ENCODE measurements around the gene EVI2B.
"Not testable (repeated sequence)": the region's sequence is repeated elsewhere in the genome, so short reads cannot be mapped to it uniquely, and the experiment has no call there.

The EVI2B gene

DNA sequence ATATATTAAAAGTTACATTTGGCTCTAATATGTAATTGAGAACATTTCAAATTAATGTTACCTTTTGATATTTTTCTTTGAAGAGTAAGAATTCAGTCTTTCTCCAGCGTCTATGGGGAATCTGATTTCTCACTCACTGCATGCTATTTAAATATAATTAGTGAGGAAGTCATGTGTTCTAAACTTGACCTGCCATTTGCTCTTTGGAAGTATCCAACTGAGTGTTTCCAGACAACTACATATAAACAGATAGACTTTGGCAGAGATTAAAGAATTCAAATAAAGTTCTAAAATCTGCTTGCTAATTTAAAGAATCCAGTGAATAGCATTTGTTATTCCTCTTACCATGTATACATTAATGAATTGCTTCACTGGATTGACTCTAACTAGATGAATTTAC lies 40.3 kb downstream of the EVI2B start:
- no peak overlapping the region for H3K4me3 ChIP-seq (ENCODE audit: low read depth, low read length)

DNA sequence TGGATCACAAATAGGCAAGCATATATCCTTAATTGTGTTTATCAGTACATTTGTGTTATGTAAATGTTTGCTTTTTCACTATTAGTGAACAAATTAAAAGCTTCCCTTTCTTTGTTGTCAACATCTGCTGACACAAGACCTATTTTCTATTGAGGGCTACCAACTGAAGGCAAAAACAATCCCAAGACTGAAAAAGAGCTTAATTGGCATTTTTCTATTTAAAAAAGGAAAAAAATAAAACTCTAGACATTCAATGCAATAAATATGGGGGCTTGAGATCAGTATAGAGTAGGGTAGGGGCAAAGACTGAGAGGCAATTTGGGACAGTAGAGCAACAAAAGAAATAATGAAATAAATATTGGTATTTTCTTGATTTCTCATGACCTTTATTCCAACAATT lies 41.1 kb downstream of the EVI2B start:
- H3K4me3 ChIP-seq (ENCODE audit: low read depth, low read length) = no peak overlapping the region

DNA sequence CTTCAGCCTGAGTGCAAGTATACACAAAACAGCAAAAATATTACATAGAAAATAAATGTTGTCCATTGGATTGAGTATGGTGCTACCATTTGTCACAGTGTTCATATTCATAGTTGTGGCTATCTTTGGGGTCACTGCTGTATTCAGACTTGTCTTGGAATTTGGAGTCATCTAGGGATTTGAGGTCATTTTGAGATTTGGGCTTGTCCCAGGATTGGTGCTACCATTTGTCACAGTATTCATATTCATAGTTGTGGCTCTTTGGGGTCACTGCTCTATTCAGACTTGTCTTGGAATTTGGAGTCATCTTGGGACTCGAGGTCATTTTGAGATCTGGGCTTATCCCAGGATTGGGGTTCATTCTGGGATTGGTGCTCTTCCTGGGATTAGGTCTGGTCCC lies 41.6 kb downstream of the EVI2B start:
- H3K4me3 ChIP-seq (ENCODE audit: low read depth, low read length) = no peak overlapping the region

DNA sequence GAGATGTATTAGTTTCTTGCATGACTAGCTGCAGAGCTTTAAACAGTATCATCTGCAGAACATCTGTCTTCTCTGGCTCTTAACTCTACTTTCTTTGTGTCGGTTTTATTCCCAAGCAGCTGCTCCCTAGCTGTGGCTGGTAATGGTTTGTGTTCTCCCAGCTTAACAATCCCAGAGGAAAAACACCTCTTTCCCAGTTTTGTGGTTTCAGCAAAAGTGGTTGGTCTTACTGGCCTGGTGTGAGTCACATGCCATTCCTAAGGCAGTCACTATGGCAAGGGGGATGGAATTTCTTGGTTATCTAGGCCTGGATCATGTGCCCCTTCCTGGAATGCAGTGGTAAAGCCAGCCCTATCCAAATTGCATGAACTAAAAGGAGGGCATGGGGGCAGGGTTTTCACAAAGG lies 44.3 kb downstream of the EVI2B start:
- no peak overlapping the region for H3K4me3 ChIP-seq (ENCODE audit: low read depth, low read length)

DNA sequence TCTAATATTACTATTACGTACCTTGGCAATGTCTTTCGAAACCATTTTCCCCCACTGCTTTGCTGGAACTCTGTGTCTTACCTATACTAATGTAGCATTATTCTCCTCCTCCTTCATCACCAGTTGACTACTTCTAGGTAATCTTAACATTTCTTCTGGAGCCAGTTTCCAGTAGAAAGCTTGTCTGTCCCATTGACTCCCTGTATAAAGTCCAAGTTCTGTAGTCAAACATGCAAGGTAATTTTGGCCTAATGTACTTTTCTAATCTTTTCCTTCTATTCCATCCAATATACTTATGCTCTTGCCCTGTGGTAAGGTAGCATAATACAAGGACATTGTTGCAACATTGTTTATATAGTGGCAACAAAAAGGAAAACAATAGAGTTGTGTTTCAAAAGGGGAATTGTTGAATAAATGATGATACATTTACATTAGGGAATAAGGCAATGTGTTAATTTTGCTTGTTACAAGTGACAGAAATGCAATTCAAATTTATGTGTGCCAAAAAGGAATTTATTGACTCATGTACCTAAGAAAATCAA lies 44.7 kb downstream of the EVI2B start:
- no peak overlapping the region for H3K4me3 ChIP-seq (ENCODE audit: low read depth, low read length)

DNA sequence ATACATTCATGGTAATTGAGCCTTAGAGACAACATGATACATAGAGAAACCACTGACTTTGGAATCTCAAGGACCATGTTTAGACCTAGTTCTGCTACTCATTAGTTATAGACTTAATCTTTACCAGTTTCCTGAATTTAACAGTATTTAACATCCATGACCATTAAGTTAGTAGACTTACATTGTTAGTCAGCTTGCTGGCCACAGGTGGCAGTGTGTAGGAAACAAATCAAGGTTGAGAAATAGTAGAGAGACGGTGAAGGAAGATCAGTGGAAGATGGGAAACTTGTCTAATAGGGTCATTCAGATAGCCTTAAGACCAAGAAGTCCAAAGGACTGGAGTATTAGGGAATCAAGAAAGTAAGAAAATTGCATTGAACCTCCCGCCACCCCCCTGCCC lies 47.8 kb downstream of the EVI2B start:
- H3K4me3 ChIP-seq (ENCODE audit: low read depth, low read length) = no peak overlapping the region

DNA sequence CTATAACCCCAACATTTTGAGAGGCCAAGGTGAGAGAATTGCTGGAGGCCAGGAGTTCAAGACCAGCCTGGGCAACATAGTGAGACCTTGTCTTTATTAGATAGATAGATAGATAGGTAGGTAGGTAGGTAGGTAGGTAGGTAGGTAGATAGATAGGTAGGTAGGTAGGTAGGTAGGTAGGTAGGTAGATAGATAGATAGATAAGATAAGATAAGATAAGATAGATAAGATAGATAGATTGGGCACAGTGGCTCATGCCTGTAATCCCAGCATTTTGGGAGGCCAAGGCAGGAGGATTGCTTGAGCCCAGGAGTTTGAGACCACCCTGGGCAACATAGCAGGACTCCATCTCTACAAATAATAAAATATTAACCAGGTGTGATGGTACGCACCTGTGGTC lies 50.9 kb downstream of the EVI2B start:
- H3K4me3 ChIP-seq (ENCODE audit: low read depth, low read length) = not testable (repeated sequence)

DNA sequence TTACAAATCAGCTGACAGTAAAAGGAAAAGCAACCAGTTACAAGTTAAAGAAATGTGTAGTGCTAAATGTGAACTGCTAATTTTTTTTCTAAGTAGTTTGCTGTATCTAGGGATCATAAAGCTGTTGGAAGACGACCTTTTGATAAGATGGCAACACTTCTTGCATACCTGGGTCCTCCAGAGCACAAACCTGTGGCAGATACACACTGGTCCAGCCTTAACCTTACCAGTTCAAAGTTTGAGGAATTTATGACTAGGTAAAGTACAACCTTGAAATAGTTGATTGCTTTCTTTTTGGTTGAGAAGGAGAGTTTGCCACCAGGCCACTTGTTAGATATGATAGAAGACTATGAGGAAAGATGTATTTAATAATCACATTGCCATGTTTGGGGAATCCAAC lies 52.3 kb downstream of the EVI2B start:
- no peak overlapping the region for H3K4me3 ChIP-seq (ENCODE audit: low read depth, low read length)

DNA sequence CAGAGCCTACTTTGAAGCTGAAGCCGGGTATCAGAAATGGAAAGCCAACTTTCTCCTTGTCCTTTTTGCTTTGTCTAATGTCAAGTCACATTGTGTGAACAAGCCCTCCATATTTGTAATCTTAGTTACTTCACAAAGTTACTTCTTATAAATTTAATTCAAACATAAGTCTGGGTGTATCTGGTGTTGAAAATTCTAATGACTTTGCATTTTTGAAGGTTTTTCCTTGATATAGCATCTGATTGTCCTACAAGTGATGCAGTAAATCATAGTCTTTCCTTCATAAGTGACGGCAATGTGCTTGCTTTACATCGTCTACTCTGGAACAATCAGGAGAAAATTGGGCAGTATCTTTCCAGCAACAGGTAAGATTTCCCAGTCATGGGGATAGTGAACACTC lies 53.7 kb downstream of the EVI2B start:
- H3K4me3 ChIP-seq (ENCODE audit: low read depth, low read length) = no peak overlapping the region

DNA sequence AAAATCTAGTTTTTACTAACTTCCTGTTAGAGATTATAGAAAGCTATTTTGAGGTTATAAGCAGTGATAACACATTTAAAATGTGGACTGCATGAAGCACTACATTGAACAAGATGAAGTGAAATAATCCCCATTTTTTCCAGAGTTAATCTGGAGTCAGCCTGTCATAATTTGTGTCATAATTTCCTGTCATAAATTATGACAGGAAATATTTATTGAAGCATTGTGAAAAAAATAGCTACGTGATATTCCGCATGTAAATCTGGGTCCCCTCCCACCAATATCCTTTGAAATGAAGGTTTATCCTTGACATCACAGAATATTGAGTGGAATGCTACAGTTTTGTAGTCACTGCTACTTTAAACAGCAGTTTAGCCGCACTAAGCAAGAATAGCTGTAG lies 56.9 kb downstream of the EVI2B start:
- H3K4me3 ChIP-seq (ENCODE audit: low read depth, low read length) = no peak overlapping the region

DNA sequence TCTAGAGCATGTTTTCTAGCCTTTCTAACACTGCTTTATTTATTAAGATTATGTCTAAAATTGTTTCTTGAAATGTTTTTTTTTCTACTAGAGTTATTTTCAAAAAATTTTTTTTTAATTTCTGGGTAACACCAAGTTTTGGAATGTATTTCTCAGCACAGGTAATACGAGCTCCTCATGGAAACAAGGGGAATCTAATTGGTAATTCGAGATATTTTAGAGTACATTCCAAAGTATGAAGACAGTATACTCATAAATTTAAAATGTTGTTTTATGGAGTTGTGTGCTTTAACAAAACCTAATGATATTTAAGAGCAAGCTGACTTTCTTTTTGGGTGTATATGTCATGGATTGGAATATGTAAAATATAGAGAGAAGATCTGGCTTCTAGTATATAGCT lies 59.2 kb downstream of the EVI2B start:
- no peak overlapping the region for H3K4me3 ChIP-seq (ENCODE audit: low read depth, low read length)
